HL-60 (cell line): ENCODE results near the gene MAP3K14.

Experiments used
- GABPA ChIP-seq: IDR thresholded peaks from 2 replicates; pipeline ENCODE4 v1.6.1; 2012; ENCODE audit warnings: low read depth
- POLR2AphosphoS5 ChIP-seq: IDR thresholded peaks from 2 replicates; pipeline ENCODE4 v1.6.1; 2012; ENCODE audit warnings: low read depth
- TF ChIP-seq, protein P1 (sequence below): IDR thresholded peaks from one replicate; pipeline ENCODE4 v1.5.1; 2011; ENCODE audit warnings: low read length, control low read depth, inconsistent platforms; ENCODE audit not compliant: insufficient read depth

DNA sequence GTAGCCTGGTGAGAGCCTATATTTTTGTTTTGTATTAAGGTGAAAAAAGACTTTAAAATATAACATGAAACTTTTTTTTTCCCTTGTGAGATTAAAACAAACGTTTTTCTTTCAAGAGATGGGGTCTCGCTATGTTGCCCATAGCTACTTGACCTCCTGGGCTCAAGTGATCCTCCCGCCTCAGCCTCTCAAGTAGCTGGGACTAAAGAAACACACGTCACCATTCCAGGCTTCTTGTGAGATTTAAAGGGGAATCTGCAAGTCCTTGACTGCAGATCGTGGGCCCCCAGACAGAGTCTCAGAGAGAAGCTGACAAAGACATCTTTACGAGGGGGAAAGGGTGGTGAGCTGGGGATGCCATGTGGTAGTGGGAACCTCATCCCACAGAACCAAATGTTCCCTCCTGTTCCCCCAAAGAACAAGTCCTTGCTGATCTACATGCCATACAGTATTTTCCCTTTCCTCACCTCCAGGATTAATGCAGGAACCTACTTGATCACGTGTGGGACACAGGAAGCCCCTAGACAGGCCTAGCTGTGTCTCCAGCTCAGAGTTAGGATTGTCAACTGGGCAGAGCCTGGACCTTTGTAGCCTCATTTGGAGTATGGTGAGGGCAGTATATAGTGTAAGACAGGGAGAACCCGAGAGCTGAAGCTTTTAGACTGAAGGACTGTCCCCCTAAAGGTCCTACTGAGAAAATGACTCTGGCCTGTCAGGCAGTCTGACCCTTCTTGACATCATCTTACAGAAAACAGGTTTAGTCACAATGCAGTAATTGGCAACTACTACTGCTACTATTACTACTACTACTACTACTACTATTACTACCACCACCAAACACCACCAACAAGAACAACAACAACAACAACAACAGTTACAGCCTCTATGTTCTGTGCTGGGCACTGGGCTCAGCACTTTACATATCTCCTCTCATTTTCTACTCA is 4.1 kb downstream of the MAP3K14 start:
- TF ChIP-seq POLR2AphosphoS5 (no peak), GABPA (no peak)
- TF ChIP-seq, protein P1, sequence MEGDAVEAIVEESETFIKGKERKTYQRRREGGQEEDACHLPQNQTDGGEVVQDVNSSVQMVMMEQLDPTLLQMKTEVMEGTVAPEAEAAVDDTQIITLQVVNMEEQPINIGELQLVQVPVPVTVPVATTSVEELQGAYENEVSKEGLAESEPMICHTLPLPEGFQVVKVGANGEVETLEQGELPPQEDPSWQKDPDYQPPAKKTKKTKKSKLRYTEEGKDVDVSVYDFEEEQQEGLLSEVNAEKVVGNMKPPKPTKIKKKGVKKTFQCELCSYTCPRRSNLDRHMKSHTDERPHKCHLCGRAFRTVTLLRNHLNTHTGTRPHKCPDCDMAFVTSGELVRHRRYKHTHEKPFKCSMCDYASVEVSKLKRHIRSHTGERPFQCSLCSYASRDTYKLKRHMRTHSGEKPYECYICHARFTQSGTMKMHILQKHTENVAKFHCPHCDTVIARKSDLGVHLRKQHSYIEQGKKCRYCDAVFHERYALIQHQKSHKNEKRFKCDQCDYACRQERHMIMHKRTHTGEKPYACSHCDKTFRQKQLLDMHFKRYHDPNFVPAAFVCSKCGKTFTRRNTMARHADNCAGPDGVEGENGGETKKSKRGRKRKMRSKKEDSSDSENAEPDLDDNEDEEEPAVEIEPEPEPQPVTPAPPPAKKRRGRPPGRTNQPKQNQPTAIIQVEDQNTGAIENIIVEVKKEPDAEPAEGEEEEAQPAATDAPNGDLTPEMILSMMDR = no peak
